BE2C (cell line): ENCODE results near the gene ZRANB1.

Experiments
- DNase-seq: peaks from one replicate; pipeline ENCODE4 v3.0.0-alpha.2; 2020
- H3K27me3 ChIP-seq: fragments of 250-450 bp; sonication (Bioruptor Pico); 2 replicates; pipeline ENCODE4 v1.5.1; 2020; ENCODE audit warnings: mild to moderate bottlenecking
- H3K36me3 ChIP-seq: fragments of 250-450 bp; sonication (Bioruptor Pico); 2 replicates; pipeline ENCODE4 v1.5.1; 2020; ENCODE audit warnings: mild to moderate bottlenecking
- H3K4me1 ChIP-seq: fragments of 250-450 bp; sonication (Bioruptor Pico); 2 replicates; pipeline ENCODE4 v1.5.1; 2020
- H3K4me3 ChIP-seq: 2 replicates; pipeline ENCODE4 v1.5.1; 2011; ENCODE audit warnings: low read depth, low read length
- H3K9me3 ChIP-seq: fragments of 250-450 bp; sonication (Bioruptor Pico); 2 replicates; pipeline ENCODE4 v1.5.1; 2020
- TF ChIP-seq, protein P1 (sequence below): IDR thresholded peaks from 2 replicates; pipeline ENCODE4 v1.5.1; 2012; ENCODE audit warnings: mild to moderate bottlenecking, low read depth, low read length

Gene ZRANB1

DNA sequence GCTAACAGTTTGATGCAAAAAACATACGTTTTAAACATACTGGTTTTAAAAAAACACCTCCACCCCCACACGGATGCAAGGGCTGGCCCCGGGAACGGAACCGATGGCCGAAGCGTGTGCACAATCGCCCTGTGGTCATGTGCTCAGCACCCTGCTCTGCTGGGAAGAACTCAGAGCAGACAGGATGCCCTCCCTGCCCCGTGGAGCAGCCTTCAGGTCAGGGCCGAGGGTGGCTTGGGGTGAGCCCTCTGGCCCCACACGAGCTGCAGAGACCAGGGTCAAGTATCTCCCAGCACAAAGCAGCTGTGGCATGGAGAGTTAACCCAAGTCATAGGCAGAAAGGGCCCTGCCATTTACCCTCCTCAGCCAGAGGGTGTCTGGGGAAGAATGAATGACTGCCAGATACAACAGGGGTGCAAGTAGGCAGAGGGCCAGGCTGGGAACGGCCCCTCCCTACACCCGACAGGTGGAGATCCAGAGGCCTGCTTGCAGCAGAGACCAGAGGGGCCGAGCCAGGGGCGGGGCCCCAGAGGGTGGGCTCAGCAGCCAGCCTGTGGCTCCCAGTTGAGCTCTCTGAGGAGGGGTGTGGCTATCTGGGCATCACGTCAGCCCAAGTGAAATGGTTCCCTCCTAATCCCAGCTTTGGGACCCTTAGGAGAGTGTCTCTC, 56.8 kb downstream of the ZRANB1 start:
- Histone ChIP-seq H3K4me1 (peaks cover 28% of the 10 kb centered on the region), H3K36me3 (peaks cover 74% of the 10 kb centered on the region), H3K9me3 (no peaks in the 10 kb centered on the region), H3K4me3 (no peak overlapping the region), H3K27me3 (no peaks in the 10 kb centered on the region)
- TF ChIP-seq, protein P1, sequence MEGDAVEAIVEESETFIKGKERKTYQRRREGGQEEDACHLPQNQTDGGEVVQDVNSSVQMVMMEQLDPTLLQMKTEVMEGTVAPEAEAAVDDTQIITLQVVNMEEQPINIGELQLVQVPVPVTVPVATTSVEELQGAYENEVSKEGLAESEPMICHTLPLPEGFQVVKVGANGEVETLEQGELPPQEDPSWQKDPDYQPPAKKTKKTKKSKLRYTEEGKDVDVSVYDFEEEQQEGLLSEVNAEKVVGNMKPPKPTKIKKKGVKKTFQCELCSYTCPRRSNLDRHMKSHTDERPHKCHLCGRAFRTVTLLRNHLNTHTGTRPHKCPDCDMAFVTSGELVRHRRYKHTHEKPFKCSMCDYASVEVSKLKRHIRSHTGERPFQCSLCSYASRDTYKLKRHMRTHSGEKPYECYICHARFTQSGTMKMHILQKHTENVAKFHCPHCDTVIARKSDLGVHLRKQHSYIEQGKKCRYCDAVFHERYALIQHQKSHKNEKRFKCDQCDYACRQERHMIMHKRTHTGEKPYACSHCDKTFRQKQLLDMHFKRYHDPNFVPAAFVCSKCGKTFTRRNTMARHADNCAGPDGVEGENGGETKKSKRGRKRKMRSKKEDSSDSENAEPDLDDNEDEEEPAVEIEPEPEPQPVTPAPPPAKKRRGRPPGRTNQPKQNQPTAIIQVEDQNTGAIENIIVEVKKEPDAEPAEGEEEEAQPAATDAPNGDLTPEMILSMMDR = no peak
- no peak for DNase-seq

DNA sequence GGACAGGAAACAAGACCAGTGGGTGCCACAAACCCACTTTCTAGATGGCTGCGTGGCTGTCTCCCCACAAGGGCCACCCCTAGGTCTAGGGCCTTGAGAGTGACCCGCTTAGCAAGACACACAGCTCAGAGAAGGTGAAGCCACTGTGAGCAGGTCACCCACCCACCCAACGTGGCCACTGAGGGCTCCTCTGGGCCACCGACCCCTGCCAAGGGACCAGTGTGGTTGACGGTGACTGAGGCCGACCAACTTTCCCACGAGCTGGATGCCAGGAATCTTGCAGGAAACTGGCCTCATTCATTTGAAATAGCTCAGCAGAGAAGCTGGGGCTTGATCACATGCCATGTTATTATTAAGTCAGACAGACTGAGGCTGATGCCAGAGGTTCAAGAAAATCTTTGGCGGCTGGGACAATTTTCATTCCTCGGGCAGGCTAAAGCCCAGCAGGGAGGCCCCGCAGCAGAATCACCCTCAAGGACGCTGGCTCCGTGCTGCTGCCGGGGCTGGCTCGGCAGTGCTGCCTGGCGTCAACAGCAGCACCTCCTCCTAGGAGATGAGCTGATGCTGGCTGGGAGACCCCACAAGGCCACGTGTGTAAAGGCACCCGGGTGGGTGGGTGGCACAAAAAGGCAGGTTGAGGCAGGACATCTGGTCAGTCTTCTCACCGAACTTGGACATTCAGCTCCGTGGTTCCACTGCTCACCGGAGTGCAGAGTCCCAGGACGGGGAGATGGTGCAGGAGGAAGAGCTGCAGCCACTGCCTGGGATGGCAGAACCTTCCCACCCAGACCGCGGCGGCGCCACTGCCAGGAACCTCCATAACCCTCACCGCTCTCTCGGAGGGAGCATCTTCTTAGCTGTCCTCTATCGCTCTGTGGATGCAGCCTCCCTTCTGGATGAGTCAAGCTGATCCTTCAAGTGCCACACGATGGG, 57.8 kb downstream of the ZRANB1 start:
- H3K27me3 ChIP-seq = no peaks in the 10 kb centered on the region
- H3K4me1 ChIP-seq = peaks cover 29% of the 10 kb centered on the region
- DNase-seq = no peak
- H3K9me3 ChIP-seq = no peaks in the 10 kb centered on the region
- H3K36me3 ChIP-seq = peaks cover 65% of the 10 kb centered on the region
- TF ChIP-seq, protein P1 = no peak
- no peak overlapping the region for H3K4me3 ChIP-seq

- peaks cover 59% of the 10 kb centered on the region for H3K36me3 ChIP-seq
- peak; percentile 66 for DNase-seq
- H3K4me3 ChIP-seq = no peak overlapping the region
- H3K4me1 ChIP-seq = peaks cover 29% of the 10 kb centered on the region
- no peaks in the 10 kb centered on the region for H3K27me3 ChIP-seq
- no peaks in the 10 kb centered on the region for H3K9me3 ChIP-seq
- TF ChIP-seq, protein P1 = peak; percentile 51
These were observed 58.7 kb downstream of the ZRANB1 start for GRCh38 chr10:125000366-125001312.

- no peak for DNase-seq
- H3K36me3 ChIP-seq = peaks cover 58% of the 10 kb centered on the region
These were observed 59.6 kb downstream of the ZRANB1 start for GRCh38 chr10:125001313-125002046.

DNA sequence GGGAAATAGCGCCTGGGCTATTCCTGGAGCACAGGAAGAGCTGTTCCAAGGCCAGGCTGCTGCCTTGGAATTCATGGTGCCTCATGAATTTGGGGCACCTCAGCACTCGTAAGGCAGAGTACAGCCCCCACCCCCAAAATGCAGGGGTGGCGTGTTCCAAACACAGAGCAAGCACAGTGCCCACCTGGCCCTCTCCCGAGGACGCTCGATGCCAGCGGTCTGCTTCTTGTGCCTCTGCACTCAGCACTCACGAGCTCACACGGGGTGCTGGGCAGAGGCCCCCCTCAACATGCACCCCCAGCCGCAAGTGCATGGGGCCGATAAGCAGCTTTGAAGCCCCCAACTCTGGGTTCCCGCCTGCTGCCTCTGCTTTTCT, 60.1 kb downstream of the ZRANB1 start:
- H3K4me1 ChIP-seq = peaks cover 37% of the 10 kb centered on the region
- TF ChIP-seq, protein P1 = no peak
- H3K9me3 ChIP-seq = no peaks in the 10 kb centered on the region
- peaks cover 53% of the 10 kb centered on the region for H3K36me3 ChIP-seq
- H3K4me3 ChIP-seq = no peak overlapping the region
- no peaks in the 10 kb centered on the region for H3K27me3 ChIP-seq
- DNase-seq = no peak

More at GRCh38 chr10:125001313-125002046, 59.6 kb downstream of the ZRANB1 start:
- Histone ChIP-seq H3K4me1 (peaks cover 31% of the 10 kb centered on the region), H3K4me3 (no peak overlapping the region), H3K9me3 (no peaks in the 10 kb centered on the region), H3K27me3 (no peaks in the 10 kb centered on the region)
- TF ChIP-seq, protein P1 = no peak
